HG02678 (cell line): ENCODE measurements around the gene PI4KB.

Experiments
- ATAC-seq: cut with Tn5 transposase; IDR thresholded peaks from one replicate; pipeline ENCODE4 v1.9.1; 2021; ENCODE audit warnings: mild to moderate bottlenecking, moderate library complexity; ENCODE audit not compliant: unreplicated experiment

Gene PI4KB

DNA sequence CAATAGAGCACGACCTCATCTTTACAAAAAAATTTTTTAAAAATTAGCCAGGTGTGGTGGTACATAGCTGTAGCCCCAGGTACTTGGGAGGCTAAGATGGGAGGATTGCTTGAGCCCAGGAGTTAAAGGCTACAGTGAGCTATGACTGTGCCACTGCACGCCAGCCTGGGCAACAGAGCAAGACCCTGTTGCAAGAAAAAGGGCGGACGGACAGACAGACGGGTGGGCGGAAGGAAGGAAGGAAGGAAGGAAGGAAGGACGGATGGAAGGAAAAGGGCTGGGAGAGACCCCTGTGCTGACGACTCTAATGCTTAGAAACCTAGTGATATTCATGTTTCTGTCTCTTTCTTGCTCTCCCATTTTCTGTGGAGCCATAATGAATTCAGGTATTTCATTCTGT lies 14.4 kb downstream of the PI4KB start:
- ATAC-seq: no peak

DNA sequence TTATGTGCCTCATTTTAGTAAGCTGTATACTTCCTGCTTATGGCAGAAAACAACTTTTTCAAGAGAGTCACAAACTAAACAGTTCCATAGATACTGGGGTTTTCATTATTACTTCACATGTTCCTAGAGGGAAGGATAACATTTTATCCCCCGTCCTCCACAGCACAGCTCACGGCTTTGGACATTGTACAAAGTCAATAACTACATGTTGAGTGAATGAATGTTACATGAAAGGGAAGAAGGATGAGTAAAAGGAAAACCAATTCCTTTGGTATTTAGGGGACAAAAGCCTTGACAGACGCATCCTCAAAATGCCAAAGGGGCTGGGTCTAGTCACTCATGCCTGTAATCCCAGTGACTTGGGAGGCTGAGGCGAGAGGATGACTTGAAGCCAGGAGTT lies 14.8 kb downstream of the PI4KB start:
- ATAC-seq: no peak

DNA sequence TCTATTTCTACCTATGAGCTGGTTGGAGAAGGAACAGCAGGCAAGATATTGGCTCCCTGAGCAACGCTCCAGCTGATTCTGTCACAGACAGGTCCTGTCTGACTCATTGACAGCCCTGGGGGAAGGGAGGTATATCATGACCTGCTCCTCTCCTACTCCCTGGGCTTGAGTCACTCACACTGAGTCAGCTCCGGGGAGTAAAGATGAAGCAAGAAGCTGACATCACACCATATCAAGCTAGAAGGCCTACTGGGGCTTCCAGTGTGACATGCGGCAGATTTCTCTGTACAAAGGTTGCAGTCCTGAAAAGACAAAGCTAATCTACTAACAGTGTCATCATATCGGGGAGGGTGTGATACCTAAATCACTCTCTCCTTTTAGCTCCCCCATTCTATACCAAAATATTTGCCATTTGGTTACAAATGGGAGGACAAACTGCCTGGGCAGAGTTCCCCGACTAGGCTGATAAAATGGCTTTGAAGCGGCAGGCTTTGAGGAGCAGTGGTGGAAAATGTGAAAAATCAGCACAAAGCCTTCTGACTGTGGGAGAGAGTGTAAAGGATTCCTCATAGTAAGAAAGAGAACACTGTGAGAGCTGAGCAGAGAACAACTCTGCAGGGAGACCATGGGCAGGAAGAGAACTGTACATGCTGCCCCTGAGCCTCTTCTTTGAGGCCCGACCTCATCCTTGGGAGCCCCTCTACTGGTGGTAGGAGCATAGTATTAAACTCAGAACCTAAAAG lies 15.5 kb downstream of the PI4KB start:
- no peak for ATAC-seq

DNA sequence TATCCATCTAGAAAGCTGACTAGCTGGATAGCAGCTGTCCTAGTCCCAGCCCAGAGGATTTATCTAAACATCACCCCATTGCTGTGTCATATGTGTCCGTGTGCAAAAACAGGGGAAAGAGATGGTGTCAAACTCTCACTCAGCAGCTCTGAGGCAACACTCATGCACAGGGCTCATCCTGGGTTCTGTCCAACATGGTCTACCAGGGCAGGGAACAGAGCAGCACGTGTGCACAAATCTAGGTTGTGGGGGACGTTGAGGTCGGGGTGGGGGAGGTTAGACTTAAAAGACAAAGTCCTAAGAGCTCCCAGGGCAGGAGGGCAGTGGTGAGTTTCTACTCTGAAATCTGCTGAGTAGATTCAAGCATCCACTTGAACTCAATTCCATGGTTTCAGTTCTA lies 16.2 kb downstream of the PI4KB start:
- no peak for ATAC-seq

DNA sequence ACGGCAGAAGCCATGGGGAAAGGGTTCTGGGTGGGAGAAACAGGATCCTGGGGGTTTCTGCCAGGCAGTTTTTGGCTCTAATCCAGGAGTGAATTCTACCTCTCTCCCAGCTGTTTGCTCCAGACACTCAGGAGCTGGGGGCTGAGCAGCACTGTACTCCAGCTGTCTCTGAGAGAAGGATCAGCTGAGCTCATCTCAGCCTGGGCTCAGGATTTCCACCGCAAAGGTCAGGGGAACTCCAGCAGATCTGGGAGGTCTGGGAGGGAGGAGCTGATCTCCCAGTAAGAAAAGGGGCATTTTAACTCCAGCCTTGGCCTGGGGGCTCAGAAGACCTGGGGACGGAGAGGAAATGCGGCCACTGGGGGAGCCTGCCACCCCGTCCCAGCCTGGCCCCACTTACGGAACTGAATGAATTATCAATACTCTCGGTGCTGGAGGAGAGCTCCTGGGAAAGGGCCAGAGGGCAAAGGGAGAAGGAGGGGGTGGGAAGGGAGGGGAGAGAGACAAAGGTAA lies 17.3 kb downstream of the PI4KB start:
- ATAC-seq: no peak

DNA sequence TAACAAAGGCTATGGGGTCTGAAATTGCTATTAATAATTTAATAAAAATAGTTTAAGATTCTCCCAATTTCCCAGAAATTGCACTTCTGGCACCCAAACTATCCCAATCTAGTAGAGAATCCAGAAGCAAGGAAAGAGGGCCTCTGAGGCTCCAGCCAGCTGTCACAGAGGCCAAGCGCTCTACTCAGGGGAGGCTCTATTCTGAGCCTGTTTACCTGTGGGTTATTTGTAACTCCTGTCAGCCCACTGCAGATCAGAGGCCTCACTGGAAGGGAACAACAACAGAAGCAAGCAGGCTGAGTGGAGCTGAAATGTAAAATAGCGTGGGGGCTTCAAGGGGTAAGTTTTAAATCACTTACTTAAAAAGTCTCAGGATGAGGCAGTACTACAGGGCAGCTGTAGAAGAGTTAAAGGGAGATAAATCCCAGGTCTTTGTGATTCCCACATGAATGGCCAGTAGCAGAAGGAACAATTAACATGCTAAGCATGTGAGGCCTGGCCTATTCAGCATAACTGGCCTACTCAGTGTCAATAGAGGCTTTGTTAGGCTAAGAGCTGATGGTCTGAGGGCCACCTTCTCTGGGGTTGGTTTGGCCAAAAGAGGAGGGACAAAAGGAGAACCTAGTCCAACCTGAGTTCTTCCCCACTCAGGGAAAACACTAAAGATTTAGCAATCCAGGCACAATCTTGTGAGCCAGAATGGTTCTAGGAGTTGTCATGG lies 32.3 kb downstream of the PI4KB start:
- ATAC-seq: no peak

GRCh38 chr1:151293093-151293492 lies 34.1 kb downstream of the PI4KB start:
- no peak for ATAC-seq

- ATAC-seq: no peak
Observed at GRCh38 chr1:151292207-151293030, 34.8 kb downstream of the PI4KB start.

DNA sequence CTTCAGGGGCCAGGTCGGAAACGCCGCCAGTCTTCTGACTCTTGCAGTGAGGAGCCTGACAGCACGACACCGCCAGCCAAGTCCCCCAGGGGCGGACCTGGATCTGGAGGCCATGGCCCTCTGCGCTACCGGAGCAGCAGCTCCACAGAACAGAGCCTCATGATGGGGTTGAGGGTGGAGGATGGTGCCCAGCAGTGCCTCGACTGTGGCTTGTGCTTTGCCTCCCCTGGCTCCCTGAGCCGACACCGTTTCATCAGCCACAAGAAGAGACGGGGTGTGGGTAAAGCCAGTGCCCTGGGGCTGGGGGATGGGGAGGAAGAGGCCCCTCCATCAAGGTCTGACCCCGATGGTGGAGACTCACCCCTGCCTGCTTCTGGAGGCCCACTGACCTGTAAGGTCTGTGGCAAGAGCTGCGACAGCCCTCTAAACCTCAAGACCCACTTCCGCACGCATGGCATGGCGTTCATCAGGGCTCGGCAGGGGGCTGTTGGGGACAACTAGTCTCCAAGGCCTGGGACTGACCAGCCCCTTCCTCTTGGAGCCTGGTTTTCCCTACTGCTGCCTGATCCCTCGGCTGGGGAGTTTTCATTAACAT lies 36.4 kb downstream of the PI4KB start:
- ATAC-seq: no peak

DNA sequence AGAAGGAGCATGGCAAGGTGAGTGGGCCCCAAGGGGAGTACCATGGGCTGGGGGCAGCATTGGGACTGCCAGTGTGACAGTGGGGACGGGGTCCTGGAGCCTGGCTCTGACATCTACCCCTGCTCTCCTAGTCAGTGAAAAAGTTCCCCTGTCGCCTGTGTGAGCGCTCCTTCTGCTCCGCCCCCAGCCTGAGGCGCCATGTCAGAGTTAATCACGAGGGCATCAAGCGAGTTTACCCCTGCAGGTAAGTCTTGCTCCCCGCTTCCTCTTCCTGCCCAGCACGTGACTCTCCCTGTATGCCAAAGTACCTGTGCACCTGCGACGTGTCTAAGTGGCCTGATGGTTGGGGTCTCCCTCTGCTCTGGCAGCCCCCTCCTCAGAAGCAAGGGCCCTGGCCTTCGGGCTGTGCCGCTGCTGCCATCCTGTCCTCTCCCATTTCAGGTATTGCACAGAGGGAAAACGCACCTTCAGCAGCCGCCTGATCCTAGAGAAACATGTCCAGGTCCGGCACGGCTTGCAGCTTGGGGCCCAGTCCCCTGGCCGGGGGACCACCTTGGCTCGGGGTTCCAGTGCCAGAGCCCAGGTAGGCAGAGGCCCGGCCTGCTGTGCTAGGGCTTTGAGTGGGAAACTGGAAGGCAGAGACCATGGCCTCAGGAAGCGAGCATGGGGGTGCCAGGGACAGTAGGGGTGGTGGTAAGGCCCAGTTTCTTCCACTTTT lies 37.1 kb downstream of the PI4KB start:
- ATAC-seq: no peak

DNA sequence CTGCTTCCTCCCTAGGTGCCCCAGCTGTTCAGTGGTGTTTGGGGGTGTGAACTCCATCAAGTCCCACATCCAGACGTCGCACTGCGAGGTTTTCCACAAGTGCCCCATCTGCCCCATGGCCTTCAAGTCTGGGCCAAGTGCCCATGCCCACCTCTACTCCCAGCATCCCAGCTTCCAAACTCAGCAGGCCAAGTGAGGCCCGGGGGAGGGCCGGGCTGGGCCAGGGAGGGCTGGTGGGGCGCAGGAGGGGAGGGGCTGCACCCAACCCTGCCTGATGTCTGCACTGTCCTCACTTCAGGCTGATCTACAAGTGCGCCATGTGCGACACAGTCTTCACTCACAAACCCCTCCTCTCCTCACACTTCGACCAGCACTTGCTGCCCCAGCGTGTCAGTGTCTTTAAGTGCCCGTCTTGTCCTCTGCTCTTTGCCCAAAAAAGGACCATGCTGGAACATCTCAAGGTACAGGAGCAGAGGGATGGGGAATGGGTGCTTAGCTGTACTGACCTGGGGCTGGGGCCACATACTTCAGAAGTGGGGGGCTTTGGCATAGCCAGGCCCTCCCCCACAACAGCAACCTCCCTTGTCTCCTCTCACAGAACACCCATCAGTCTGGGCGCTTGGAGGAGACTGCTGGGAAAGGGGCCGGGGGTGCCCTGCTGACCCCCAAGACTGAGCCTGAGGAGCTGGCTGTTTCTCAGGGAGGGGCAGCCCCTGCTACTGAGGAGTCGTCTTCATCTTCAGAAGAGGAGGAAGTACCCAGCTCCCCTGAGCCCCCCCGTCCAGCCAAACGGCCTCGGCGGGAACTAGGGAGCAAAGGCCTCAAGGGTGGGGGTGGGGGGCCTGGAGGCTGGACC lies 37.9 kb downstream of the PI4KB start:
- ATAC-seq: no peak

DNA sequence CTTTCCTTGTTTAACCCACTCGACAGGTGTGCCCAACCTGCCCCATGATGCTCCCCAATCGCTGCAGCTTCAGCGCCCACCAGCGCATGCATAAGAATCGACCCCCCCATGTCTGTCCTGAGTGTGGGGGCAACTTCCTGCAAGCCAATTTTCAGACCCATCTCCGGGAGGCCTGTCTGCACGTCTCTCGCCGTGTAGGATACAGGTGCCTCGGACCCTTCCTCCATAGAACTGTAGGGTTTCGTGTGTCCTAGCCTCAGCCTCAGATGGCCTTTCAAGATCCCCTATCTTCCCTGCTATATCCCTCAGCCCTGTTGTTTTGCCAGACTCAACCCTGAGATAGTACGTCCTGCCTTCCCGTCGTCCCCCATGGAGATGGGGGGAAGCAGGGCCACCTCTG lies 38.7 kb downstream of the PI4KB start:
- ATAC-seq: no peak

- ATAC-seq: no peak
Observed at GRCh38 chr1:151287767-151288500, 39.3 kb downstream of the PI4KB start.

- no peak for ATAC-seq
Observed at GRCh38 chr1:151287341-151287699, 39.9 kb downstream of the PI4KB start.

GRCh38 chr1:151286619-151287340 lies 40.4 kb downstream of the PI4KB start:
- ATAC-seq: no peak

GRCh38 chr1:151284013-151284577 lies 43.1 kb downstream of the PI4KB start:
- no peak for ATAC-seq

DNA sequence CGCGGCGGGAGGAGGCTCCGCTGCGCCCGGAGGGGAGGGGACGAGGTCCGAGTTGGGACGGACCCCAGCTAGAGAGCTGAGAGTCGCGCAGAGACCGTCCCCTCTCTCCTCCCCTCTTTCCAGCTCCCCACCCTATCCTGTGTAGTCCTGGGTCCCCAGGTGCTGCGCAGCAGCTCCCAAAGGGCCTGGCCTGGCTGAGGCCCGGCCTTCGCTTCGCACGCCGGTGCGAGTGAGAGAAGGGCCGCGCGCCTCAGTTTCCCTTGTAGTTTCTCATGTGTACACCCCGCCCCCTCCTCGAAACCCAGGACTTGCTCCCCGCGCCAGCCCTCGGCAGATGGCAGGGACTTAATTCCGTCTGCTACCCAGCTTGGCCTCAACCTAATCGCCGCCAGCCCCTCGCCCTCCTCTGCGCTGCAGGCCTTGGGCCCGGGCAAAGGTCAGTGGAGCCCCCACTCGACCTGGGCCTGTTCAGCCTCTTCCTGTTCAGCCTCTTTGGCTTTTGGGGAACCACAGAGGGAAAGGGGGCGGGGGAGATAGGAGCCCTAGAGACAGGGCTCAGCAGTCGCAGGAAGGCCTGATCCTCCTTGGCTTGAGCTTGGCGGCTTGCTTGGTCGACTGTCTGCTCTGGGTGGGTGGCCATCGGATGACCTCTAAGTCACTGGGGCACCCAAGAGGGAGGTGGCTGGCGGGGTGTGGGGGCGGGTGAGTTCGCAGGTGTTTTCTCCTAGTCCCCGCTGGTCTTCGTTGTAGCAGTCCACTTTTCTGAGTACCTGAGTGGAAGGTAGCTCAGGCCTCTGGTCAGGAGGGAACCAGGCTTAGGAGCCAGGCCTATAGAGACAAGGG lies 44.1 kb downstream of the PI4KB start:
- ATAC-seq: no peak
